GM19035 (cell line): ENCODE measurements around the gene TPRG1.
A peak's percentile ranks its signal among the peaks of the same experiment; 100 is the strongest.

ENCODE experiments used
- ATAC-seq: cut with Tn5 transposase; IDR thresholded peaks from one replicate; pipeline ENCODE4 v1.9.1; 2021; ENCODE audit not compliant: unreplicated experiment

TPRG1 gene

GRCh38 chr3:189276444-189277219, 104.9 kb downstream of the TPRG1 start:
- ATAC-seq: no peak

- no peak for ATAC-seq
Measured at GRCh38 chr3:189277711-189278110, 105.9 kb downstream of the TPRG1 start.

GRCh38 chr3:189278221-189278620, 106.5 kb downstream of the TPRG1 start:
- no peak for ATAC-seq

GRCh38 chr3:189282189-189282588, 110.4 kb downstream of the TPRG1 start:
- no peak for ATAC-seq

DNA sequence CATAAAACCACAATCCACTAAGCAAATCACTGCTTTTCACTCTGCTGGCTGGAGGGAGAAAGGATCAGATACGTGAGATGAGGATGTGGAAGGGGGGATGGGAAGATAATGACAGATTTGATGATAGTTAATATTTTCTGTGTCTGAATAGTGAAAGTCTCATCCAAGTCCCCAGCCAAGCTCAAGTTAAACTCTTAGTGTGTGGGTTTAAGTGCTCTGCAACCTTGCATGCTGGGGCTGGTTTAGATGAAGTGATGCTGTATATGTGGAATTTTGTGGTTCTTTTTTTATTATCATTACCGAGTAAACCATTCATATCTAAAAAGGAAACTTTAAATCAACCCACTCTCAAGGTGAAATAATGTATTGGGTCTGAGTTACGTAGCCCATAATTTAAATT, 111.0 kb downstream of the TPRG1 start:
- no peak for ATAC-seq

DNA sequence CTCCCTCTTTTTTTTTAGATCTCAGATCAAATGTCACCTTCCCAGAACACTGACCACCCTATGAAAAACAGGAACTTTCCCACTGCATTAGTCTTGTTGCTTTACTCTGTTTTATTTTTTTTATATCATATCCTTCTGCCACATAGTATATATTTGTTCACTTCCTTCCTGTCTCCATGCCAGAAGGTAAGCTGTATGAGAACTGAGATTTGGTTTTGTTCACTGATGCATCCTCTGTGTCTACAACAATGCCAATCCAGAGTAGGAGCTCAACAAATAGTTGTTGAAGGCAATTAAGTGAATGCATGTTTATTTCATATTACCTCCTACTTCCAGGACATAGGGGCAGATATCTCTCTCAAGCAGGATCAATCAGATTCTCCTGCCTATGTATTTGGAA, 114.4 kb downstream of the TPRG1 start:
- ATAC-seq: no peak

- no peak for ATAC-seq
Measured at GRCh38 chr3:189286916-189287315, 115.1 kb downstream of the TPRG1 start.

DNA sequence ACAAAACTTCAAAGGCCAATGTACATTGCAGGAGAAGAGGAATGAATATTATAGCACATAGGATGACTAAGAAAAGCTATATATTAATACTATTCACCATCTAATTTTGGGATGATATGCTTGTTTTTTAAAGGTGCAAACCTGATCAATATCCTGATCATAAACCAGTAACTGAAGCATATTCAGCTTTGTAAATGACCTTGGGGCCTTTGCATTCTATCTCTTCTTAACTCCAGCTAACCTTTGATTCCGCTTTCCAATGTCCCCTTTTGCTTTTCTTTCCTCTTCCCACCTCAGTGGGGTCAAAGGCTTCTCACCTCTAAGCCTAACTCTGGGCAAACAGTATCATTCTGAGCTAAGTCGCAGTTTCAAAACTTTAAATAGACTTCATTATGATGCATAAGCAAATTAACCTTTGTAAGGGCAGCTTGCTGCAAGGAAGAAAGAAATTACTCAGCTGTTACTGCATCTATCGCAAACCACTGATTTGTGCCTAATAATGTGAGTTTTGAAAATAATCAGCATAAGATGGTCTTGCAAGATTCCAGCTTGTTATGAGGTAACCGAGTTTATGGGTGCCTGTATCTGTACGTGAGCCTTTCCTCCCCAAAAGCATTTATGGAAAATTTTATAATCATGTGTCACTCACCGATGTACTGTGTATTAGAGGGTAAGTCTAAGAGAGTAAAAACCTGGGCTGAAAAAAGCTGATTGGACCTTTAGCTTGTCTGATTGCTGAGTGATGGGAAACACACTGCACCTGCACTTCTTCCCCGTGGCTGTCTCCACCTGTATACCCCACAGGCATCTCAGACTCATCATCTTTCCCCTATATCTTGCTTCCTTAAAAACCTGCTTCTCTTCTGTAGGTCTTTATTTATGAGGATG, 116.8 kb downstream of the TPRG1 start:
- ATAC-seq: peak; percentile 95

DNA sequence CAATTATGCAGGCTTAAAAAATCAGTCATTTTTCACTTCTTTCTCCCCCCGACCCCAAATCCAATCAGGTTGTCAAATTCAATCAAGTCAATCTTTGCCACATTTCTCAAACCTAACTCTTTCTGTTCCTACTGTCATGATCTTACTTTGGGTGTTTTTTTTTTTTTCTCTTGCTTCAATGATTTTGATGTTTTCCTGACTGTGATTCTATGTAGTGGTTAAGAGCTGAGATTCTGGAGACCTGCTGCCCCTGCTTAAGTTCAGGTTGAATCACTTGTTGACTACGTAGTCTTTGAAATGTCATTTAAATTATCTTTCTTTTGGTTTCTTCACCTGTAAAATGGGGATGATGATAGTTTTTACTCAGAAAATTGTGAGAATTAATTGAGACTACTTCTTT, 117.5 kb downstream of the TPRG1 start:
- no peak for ATAC-seq

GRCh38 chr3:189292667-189293484, 121.1 kb downstream of the TPRG1 start:
- no peak for ATAC-seq

- ATAC-seq: no peak
Measured at GRCh38 chr3:189294649-189295048, 122.9 kb downstream of the TPRG1 start.

GRCh38 chr3:189295089-189295488, 123.3 kb downstream of the TPRG1 start:
- no peak for ATAC-seq

DNA sequence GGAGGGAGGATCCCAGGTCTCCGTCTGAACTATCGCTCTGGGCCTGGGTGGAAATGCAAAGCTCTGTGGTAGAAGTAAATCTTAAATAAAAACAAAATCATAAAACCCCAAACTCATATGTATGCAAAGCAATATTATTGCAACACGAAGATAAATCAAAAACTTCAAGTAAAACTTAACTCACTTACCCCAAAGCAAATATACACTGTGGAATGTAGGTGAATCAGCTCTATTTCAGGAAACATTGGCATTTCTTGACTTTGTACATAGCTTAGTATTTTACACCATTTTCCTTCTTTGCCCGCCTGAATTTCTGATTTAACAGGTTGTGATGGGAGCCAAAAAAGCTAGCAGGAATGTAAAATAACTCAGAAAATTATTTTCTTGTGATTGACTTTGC, 126.2 kb downstream of the TPRG1 start:
- no peak for ATAC-seq

- no peak for ATAC-seq
Measured at GRCh38 chr3:189298469-189299375, 127.0 kb downstream of the TPRG1 start.

DNA sequence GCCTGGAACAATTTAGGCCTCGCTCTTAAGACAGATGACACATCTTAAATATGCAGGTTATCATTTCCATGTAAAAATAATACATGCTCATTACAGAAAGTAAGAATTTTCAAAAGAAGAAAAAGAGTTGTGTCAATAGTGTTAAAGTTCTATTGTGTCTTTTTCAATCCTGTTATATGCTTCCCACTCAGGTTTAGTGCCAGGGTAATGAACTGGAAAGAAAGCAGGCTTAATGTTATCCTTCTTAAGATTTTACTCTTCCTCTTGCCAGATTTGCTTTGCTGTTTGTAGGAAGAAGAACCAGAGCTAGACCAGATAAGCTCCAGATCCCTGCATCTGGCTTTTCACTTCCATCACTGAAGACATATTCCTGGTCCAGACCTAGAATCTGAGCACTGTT, 128.6 kb downstream of the TPRG1 start:
- ATAC-seq: no peak

GRCh38 chr3:189301479-189301878, 129.7 kb downstream of the TPRG1 start:
- no peak for ATAC-seq

- no peak for ATAC-seq
Measured at GRCh38 chr3:189303584-189303983, 131.8 kb downstream of the TPRG1 start.

DNA sequence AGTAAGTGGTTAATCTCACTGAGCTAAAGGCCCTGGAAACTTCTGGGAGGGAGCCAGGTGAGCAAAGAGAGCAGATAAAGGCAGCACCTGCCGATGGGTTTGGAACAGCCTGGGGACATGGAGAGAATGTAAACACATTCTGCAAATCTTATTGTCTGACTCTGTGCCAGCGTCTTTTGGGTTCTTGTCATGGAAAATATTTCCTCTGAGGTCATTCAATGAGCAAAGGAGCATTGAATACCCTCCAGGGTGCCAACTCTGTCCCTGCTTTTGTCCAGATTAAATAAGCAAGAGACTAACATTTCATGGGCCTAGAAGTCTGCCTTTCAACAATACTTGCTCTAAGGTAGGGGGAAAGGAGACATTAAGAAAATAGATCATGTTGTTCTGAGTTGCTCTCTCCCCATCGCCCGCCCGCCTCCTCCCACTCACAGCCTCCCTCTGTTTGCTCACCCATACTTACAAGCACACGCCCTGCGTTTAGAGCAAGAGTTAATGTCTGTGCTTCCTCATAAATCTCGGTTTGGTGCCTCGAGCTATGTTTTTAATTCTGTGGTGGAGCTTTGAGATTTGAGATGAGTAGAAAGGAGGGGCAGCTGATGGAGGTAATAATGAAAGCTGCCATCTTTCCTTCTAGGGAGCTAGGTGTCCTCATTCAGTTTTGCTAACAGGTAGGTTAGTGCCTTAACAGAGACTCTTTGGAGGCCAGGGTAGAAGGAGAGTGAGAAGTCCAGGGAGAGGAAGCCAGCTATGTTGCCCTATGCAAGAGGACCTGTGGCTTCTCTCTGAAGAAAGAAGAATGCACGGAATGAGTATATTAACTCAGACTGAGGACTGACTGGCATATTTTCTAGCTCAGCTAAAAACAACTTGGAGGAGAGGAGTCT, 132.9 kb downstream of the TPRG1 start:
- no peak for ATAC-seq

- peak; percentile 57 for ATAC-seq
Measured at GRCh38 chr3:189305412-189305811, 133.6 kb downstream of the TPRG1 start.
